GM21717 (cell line): ENCODE results near the gene TRIM41.

ENCODE experiments used
- ATAC-seq: cut with Tn5 transposase; IDR thresholded peaks from one replicate; pipeline ENCODE4 v1.9.1; 2021; ENCODE audit warnings: mild to moderate bottlenecking, moderate library complexity; ENCODE audit not compliant: unreplicated experiment

Gene TRIM41

GRCh38 chr5:181231432-181231831 lies 8.4 kb downstream of the TRIM41 start:
- ATAC-seq, result no peak

GRCh38 chr5:181232593-181232992 lies 9.5 kb downstream of the TRIM41 start:
- ATAC-seq, result no peak

DNA sequence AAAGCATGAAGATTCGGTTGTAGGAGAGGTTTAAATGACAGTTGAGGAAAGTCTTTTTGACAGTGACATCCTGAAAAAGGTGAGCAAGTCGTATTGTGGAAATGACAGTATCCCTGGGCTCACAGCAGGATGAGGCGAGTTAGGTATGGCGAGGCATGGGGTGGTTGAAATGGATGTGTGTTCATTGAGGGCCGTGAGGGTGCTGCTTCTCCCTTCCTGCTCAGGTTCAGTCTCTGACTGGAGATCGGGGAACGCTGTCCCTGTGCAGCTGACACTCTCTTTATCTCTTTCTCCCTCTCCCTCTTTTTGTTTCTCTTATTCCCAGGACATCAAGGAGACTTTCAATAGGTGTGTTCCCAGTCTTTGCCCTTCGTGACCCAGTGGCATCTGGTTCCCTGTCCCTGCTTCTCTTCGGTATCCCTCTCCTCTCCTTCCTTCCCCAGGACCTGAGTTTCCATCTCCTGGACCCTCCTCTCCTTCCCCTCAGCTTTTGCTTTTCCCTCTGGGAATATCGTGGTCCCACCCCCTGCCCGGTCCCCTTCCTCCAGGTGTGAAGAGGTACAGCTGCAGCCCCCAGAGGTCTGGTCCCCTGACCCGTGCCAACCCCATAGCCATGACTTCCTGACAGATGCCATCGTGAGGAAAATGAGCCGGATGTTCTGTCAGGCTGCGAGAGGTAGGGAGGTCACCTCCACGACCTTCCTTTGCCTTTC lies 10.2 kb downstream of the TRIM41 start:
- ATAC-seq, result no peak

GRCh38 chr5:181233801-181234454 lies 10.8 kb downstream of the TRIM41 start:
- ATAC-seq, result no peak

- ATAC-seq, result no peak
Measured at GRCh38 chr5:181234455-181235306, 11.6 kb downstream of the TRIM41 start.

GRCh38 chr5:181235323-181235688 lies 12.2 kb downstream of the TRIM41 start:
- no peak for ATAC-seq

DNA sequence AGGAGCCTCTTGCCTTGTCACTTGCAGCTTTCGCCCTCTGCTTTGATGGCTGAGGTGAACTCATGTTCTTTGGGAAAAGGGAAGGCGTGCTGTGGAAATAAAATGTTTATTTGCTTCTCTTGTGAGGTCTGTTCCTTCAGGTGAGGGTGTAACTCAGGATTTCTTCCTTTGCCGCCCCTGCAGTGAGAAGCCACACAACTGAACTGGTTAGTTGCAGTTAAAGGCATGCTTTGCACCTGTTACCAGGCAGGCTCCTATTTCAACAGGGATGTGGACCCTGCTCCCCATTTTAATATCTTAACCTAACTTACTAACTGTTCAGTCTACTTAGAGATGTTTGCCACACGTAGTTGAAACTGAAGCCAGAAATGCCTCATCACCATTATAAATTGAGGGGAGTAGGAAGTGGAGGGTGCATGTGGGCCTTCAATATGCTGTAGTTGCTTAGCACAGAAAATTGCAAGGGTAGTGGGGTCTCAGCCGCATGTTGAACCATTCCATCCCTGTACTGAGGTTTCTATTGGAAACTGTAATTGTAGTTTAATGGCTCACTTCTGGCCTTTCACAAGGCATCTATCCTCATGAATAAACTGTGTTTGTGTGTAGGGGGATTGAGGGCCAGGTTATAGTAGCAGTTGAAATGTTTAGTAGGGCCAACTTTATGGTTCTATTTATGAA lies 12.7 kb downstream of the TRIM41 start:
- ATAC-seq, result no peak

DNA sequence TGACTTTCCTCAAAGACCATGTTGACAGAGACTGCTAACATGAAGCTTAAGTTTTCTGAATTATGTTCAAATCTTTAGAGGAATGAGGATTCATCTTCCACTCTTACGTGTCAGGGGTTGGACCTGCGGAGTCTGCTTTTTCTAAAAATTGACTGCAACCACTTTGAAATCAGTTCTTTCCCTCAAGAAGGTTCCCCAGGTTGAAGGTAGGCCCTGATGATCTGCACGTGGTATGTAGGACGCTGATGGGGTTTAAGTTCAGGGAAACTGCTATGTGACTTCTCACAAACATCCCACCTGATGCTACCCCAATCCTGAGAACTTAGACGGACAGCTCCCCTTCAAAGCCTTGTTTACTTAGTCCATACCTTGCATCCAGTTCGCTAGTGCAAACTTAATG lies 13.4 kb downstream of the TRIM41 start:
- ATAC-seq, result no peak

- no peak for ATAC-seq
Measured at GRCh38 chr5:181236954-181237641, 14.0 kb downstream of the TRIM41 start.

DNA sequence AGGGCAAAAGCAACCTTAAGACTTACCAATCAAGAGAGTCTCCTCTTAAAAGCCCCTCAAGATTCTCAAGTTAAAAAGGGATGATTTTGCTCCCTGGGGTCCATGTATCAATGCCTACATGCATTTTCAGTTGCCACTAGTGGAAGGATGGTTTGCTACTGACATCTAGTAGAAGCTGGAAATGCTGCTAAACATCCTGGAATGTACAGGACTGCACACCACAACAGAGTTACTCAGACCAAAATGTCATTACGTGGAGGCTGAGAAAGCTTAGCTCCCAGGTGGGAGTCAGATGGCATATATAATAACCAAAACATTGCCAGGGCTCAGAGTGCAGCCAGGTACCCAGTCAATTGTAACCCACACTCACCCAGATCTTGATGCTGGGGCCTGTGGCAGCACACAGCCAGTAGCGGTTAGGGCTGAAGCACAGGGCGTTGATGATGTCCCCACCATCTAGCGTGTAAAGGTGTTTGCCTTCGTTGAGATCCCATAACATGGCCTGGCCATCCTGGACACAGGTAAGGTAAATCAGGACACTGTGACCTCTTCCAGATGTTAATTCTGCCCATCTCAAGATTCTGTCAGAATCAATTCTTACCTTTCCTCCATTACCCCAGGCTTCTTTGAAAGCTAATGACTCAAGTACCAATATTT lies 14.8 kb downstream of the TRIM41 start:
- ATAC-seq, result no peak

DNA sequence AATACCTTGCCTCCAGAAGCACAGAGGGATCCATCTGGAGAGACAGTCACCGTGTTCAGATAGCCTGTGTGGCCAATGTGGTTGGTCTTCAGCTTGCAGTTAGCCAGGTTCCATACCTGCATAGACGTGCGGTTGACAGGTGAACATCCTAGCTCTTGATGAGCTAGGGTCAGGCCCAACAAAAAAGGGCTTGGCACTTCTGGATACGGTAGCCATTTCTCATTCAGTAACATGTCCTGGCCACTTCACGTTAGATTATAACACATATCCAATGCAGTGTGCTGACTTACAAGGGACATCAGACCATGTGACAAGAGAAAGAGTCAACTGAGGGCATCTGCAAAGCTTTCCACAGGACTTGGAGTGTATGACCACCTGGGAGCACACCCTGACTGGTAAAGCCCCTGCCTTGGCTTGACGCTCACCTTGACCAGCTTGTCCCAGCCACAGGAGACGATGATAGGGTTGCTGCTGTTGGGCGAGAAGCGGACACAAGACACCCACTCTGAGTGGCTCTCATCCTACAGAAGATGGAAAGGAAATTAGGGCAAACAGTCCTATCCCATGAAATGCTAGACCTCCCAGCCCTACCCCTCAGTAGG lies 16.1 kb downstream of the TRIM41 start:
- no peak for ATAC-seq

DNA sequence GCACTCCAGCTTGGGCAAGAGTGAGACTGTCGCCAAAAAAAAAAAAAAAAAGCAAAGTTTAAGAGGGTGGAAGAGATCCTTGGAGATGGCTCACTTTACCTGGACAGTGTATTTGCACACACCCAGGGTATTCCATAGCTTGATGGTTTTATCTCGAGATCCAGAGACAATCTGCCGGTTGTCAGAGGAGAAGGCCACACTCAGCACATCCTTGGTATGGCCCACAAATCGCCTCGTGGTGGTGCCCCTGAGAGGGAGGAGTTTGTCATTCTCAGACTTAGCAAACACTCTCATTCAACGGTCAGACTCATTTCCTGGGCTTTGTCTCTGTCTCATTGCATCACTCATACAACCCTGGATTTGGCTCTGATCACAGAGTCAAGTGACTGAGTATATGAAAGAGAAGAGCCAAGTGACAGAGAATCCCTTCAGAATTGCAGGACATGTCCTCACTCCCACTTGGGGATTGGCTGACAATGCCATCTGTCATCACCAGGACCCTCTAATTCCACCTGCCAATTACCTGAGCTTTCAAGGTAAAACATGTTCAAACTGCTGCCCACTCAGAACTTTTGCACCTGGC lies 18.4 kb downstream of the TRIM41 start:
- no peak for ATAC-seq

GRCh38 chr5:181242031-181242451 lies 19.0 kb downstream of the TRIM41 start:
- ATAC-seq, result no peak

DNA sequence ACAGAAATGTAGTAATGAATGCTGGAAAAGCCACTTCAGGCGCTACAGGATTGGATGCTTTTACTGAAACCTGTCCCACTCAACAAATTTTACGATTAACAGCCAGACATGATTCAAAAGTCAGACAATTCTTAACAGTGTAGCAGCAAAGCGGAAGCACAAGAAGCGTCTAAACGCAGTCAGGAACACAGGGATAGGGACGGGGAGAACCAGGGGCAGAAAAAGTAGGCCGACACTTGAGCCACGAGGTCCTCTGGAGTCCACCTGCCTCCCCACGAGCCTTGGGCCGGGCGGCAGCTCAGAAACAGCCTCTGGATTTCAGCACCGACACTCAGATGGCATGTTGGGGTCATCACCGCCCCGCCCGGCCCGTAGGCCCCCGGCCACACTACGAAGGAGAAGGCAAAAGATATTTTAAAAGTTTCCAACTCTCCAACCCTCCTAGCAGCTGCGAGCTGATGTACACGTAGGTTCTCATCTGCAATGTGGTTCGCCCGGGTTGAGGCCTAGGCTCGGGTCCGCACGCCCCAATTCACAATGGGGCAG lies 20.0 kb downstream of the TRIM41 start:
- ATAC-seq, result no peak

DNA sequence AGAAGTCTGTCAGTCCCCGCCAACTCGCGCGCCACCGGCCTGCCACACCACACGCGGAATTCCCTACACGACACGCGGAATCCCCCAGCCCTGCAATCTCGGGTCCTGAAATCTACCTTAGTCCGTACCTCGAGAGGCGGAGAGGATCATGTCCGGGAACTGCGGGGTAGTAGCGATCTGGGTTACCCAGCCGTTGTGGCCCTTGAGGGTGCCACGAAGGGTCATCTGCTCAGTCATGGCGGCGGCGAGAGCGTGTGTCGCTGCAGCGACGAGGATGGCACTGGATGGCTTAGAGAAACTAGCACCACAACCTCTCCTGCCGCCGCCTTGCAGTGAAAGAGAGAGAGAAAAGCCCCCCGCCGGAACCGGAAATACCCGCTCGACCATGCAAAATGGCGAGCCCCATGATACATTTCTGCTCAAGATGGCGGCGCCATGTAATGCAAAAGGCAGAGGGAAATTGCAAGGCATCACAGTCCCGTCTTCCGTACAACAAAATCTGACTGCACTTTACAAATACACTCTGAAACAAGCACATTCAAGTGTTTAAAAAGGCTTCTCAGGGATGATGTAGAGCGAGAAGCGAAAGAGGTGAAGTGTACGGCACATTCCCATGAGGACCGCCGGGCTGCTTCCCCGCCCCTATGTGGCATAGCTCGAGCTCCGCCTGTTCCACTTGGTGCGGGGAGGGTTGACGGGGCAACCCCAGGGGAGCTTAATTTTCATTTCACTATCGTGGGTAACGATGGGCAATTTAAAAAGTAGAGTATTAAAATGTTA lies 20.7 kb downstream of the TRIM41 start, which contains the start of gene RACK1:
TSS of gene RACK1 (minus strand) at position 343 of the 780 bp plus-strand sequence. CDS start at position 237, 106 bp downstream.
- peak; percentile 65 for ATAC-seq

GRCh38 chr5:181245427-181246275 lies 22.6 kb downstream of the TRIM41 start:
- ATAC-seq, result peak; percentile 1
